ENCODE data around the gene RAC3. TPM values are rescaled to one million over a fixed set of nuclear protein-coding genes. Genes with fewer than 3 reads are reported as not detected.

RAC3 gene
- total RNA-seq, 1 donor from 2014 or later: 0.49 TPM

DNA sequence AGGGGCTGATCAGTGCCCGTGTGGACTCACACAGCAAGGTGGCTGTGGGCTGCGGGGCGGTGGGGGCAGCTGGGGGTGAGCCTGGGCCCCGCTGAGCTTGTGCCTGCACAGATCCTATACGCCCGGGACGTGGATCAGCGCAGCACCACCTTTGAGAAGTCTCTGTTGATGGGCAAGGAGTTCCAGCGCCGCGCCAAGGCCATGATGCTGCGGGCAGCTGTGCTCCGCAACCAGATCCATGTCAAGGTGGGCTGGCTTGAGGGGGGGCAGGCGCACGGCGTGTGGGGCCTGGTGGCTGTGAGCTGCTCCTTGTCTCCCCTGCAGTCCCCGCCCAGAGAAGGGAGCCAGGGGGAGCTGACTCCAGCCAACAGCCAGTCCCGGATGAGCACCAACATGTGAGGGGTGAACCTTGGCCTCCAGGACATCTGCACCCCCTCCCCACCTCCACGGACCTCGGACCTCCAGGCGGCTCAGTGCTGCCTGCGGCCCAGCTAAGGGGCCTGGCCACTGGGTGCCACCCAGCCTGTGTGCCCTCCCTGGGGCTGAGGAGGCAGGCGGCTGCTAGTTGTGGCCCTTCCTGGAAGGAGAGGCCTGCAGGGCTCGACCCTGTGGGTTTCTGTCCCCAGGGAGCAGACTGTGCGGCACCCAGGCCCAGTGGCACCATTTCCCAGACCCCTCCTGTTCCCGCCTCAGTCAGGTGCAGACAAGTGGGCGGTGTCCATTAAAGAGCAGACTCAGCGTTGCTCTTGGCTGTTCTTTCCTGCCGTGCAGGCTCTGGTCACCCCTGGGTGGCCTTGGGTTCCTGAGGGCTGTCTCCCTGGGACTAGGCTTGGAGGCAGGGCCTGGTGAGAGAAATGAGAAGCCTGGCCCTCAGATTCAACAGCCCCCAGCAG is 25.5 kb downstream of the RAC3 start:
- Mint-ChIP-seq H3K36me3 (ENCODE audit: low read depth) (peaks cover 50% of the 10 kb centered on the region), H3K4me3 (no peak overlapping the region), H3K27ac (no peak overlapping the region), H3K4me1 (peaks cover 9% of the 10 kb centered on the region), H3K27me3 (no peaks in the 10 kb centered on the region), H3K9me3 (no peaks in the 10 kb centered on the region)
- DNase-seq: no peak
- ATAC-seq (ENCODE audit: low read depth): no peak
- TF ChIP-seq, protein P1, sequence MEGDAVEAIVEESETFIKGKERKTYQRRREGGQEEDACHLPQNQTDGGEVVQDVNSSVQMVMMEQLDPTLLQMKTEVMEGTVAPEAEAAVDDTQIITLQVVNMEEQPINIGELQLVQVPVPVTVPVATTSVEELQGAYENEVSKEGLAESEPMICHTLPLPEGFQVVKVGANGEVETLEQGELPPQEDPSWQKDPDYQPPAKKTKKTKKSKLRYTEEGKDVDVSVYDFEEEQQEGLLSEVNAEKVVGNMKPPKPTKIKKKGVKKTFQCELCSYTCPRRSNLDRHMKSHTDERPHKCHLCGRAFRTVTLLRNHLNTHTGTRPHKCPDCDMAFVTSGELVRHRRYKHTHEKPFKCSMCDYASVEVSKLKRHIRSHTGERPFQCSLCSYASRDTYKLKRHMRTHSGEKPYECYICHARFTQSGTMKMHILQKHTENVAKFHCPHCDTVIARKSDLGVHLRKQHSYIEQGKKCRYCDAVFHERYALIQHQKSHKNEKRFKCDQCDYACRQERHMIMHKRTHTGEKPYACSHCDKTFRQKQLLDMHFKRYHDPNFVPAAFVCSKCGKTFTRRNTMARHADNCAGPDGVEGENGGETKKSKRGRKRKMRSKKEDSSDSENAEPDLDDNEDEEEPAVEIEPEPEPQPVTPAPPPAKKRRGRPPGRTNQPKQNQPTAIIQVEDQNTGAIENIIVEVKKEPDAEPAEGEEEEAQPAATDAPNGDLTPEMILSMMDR (IDR thresholded peaks at IDR 0.05): no peak
- ChIA-PET CTCF (no interaction called here), POLR2A (interaction anchor here (0.6 kb wide), 1 partner anchor 27 kb away, joined by 3 read pairs; no protein-coding TSS in a partner anchor)
- intact Hi-C loops (cut with micrococcal nuclease): no loop called here

DNA sequence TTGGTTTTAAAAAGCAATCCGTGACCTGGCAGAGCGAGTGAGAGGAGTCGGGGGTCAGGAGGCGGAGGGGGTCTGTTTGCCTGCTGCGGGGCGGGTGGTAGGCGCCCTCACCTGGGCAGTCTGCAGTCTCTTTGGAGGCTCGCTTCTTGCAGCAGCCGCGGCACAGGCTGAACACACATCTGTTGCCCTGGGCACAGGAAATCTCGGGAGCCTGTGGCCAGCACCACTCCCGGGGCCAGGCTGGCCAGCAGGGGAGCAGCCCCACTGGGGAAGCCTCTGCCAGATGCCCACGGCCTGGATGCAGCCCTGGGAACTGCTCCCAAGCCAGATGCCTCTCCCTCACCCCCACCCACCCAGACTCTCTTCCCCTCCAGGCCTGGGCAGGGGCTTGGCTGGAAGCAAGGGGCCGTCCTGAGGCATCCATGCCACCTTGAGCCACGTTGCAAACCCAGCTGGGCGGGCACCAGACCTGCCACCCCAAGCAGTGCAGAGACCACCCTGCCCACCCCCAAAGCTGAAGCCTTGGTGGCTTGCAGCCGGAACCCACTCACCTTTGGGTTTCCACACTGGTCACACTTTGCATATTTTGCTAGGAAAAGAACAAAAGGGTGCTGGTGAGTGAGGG is 26.9 kb downstream of the RAC3 start:
- intact Hi-C loops (cut with micrococcal nuclease): no loop called here
- ATAC-seq (ENCODE audit: low read depth): no peak
- POLR2A ChIA-PET: no interaction called here

DNA sequence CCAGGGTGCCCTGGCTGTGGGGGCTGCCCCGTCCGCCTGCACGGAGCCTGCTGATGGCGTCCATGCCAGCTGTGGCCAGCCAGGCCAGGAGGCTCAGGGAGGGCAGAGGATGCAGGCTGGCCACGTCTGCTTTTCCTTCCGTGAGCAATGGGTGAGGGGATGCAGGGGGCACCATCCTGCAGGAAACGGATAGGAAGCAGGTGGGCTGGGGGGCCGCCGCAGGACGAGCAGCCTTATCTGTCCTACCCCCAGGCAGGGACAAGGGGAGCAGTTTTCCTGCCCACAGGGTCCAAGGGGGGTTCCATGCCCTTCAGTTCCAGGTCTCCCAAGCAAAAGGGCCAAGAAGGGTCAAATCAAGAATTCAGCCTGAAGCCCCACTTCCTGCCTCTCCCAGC is 27.4 kb downstream of the RAC3 start:
- ChIA-PET POLR2A (no interaction called here), CTCF (no interaction called here)

More for the DNA sequence above, 26.9 kb downstream of the RAC3 start:
- DNase-seq: no peak
- Mint-ChIP-seq H3K27me3 (no peaks in the 10 kb centered on the region), H3K4me3 (no peak overlapping the region), H3K36me3 (ENCODE audit: low read depth) (peaks cover 54% of the 10 kb centered on the region), H3K9me3 (no peaks in the 10 kb centered on the region), H3K27ac (no peak overlapping the region), H3K4me1 (peaks cover 2% of the 10 kb centered on the region)
- TF ChIP-seq, protein P1 (IDR thresholded peaks at IDR 0.05): no peak
- CTCF ChIA-PET: no interaction called here

DNA sequence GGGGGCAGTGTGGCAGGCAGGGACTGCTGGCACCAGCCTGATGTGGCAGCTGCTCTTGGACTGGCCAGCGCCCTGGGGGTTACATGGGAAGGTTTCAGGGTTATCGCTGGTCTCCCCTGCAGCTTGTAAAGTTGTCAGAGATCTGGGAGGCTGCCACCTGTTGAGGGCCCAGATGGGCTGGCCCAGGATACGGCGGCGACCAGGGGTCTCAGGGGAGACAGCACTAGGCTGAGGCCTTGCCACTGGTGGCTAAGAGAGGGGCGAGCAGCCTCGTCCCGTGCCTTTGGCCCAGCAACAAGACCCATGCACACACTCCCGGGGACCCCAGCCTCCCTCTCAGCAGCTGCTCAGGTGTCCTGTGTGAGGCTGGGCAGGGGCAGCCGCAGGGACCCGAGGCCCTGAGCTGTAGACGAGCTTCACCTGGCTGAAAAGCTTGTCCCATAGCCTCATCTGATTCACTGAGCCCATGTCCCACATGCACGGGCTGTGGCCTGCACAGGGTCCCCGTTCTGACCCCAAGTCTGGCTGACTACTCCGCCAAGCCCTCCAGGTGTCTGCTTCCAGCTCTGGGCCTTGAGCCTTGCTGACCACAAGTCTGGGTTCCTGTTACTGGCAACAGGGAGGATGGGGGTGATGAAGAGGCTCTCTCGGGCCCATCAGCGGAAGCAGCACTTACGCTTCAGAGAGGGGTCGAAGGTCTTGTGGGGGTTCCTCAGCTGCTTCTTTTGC is 28.0 kb downstream of the RAC3 start:
- Mint-ChIP-seq H3K4me1 (peaks cover 5% of the 10 kb centered on the region), H3K27ac (no peak overlapping the region), H3K36me3 (ENCODE audit: low read depth) (peaks cover 53% of the 10 kb centered on the region), H3K27me3 (no peaks in the 10 kb centered on the region), H3K4me3 (no peak overlapping the region), H3K9me3 (no peaks in the 10 kb centered on the region)
- intact Hi-C loops (cut with micrococcal nuclease): no loop called here
- TF ChIP-seq, protein P1 (IDR thresholded peaks at IDR 0.05): no peak
- DNase-seq: no peak
- ATAC-seq (ENCODE audit: low read depth): no peak
- ChIA-PET POLR2A (no interaction called here), CTCF (no interaction called here)

More for the DNA sequence above, 27.4 kb downstream of the RAC3 start:
- intact Hi-C loops (cut with micrococcal nuclease): no loop called here
- Mint-ChIP-seq H3K27ac (no peak overlapping the region), H3K27me3 (no peaks in the 10 kb centered on the region), H3K4me3 (no peak overlapping the region), H3K9me3 (no peaks in the 10 kb centered on the region), H3K36me3 (ENCODE audit: low read depth) (peaks cover 53% of the 10 kb centered on the region), H3K4me1 (no peaks in the 10 kb centered on the region)
- DNase-seq (no peak), ATAC-seq (ENCODE audit: low read depth) (no peak)
- TF ChIP-seq, protein P1 (IDR thresholded peaks at IDR 0.05): no peak

DNA sequence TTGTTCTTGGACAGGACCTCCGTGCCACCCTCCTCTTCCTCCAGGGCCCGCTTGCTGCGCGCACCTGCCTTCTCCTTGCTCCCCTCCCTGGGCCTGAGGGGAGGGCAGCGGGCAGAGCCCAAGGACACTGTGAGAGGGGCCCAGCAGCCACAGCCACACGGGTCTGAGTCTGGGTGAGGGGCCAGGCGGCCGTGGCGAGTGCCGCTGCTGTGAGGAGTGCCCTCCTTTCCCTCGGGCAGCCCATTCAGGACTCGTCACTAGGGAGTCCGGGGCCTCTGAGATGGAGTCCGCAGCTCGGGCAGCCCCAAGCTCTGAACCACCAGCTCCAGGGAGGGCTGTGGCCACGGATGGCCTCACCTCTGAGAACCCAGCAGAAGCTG is 28.5 kb downstream of the RAC3 start:
- CTCF ChIA-PET: no interaction called here

More for the DNA sequence above, 28.5 kb downstream of the RAC3 start:
- intact Hi-C loops (cut with micrococcal nuclease): no loop called here
- H3K36me3 Mint-ChIP-seq (ENCODE audit: low read depth): peaks cover 50% of the 10 kb centered on the region
- no peaks in the 10 kb centered on the region for H3K27me3 Mint-ChIP-seq
- no peak overlapping the region for H3K27ac Mint-ChIP-seq
- no peak overlapping the region for H3K4me3 Mint-ChIP-seq
- ATAC-seq (ENCODE audit: low read depth): no peak
- TF ChIP-seq, protein P1 (IDR thresholded peaks at IDR 0.05): no peak
- POLR2A ChIA-PET: no interaction called here
- no peak for DNase-seq
- H3K9me3 Mint-ChIP-seq: no peaks in the 10 kb centered on the region
- peaks cover 10% of the 10 kb centered on the region for H3K4me1 Mint-ChIP-seq

All from activated B cell treated with CpG ODN at 0.5 μM for 24 hours (primary cell).